ENCODE measurements around the gene SLC12A1. TPM values are rescaled to one million over a fixed set of nuclear protein-coding genes. Genes with fewer than 3 reads are reported as not detected.
A peak's percentile ranks its signal among the peaks of the same experiment; 100 is the strongest.

The SLC12A1 gene
- polyA plus RNA-seq, 3 donors, result not detected

DNA sequence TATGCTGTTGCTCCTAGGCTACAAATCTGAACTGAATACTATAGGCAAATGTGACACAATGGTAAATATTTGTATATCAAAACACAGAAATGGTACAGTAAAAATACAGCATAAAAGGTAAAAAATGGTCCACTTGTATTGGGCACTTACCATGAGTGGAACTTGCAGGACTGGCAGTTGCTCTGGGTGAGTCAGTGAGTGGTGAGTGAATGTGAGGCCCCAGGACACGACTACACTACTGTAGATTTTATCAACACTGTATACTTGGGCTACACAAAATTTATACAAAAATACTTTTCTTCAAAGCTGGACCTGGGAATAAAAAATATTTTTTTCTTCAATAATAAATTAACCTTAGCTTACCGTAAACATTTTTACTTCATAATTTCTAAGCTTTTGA lies 83.5 kb downstream of the SLC12A1 start:
- H3K4me3 ChIP-seq (replicated peaks in 1 of 3; ENCODE audit: low read depth in 2 of 3, low read length in 3 of 3), result no peak overlapping the region
- no peak overlapping the region for H3K4me2 ChIP-seq (replicated peaks; ENCODE audit: extremely low read depth, low read length, poor library complexity, severe bottlenecking)
- TF ChIP-seq, protein P1, sequence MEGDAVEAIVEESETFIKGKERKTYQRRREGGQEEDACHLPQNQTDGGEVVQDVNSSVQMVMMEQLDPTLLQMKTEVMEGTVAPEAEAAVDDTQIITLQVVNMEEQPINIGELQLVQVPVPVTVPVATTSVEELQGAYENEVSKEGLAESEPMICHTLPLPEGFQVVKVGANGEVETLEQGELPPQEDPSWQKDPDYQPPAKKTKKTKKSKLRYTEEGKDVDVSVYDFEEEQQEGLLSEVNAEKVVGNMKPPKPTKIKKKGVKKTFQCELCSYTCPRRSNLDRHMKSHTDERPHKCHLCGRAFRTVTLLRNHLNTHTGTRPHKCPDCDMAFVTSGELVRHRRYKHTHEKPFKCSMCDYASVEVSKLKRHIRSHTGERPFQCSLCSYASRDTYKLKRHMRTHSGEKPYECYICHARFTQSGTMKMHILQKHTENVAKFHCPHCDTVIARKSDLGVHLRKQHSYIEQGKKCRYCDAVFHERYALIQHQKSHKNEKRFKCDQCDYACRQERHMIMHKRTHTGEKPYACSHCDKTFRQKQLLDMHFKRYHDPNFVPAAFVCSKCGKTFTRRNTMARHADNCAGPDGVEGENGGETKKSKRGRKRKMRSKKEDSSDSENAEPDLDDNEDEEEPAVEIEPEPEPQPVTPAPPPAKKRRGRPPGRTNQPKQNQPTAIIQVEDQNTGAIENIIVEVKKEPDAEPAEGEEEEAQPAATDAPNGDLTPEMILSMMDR (IDR thresholded peaks at IDR 0.05), result no peak
- no peak for DNase-seq
- no peaks in the 10 kb centered on the region for H3K79me2 ChIP-seq (ENCODE audit: insufficient read depth, low read length)
- H4K20me1 ChIP-seq (ENCODE audit: insufficient read depth, low read length), result no peaks in the 10 kb centered on the region
- H3K9me3 ChIP-seq (replicated peaks in 1 of 2; ENCODE audit: control insufficient read depth in 1 of 2, insufficient read depth in 1 of 2, low read length in 2 of 2), result no peaks in the 10 kb centered on the region
- H3K36me3 ChIP-seq (replicated peaks in 1 of 2; ENCODE audit: control insufficient read depth in 1 of 2, insufficient read depth in 2 of 2, low read length in 2 of 2), result no peaks in the 10 kb centered on the region
- Mint-ChIP-seq H3K36me3 (no peaks in the 10 kb centered on the region), H3K4me1 (peaks cover 5% of the 10 kb centered on the region), H3K27me3 (ENCODE audit: low read depth in 3 of 3) (peaks cover 0 to 2% (median 0%) of the 10 kb centered on the region in 3 donors), H3K4me3 (no peak overlapping the region), H3K27ac (no peak overlapping the region), H3K9me3 (no peaks in the 10 kb centered on the region)
- no peak overlapping the region for H3K27ac ChIP-seq (ENCODE audit: low read depth in 1 of 2, low read length in 2 of 2)
- no peaks in the 10 kb centered on the region for H3K27me3 ChIP-seq (ENCODE audit: control insufficient read depth in 2 of 2, insufficient read depth in 2 of 2, low read length in 2 of 2)
- no peak overlapping the region for H2AFZ ChIP-seq (ENCODE audit: insufficient read depth, low read depth, low read length, poor library complexity, severe bottlenecking)
- intact Hi-C loops (cut with micrococcal nuclease), result loop anchor here in 1 of 2 donors (10.0 kb wide), 2 partner anchors 1095 to 1975 kb away; no protein-coding TSS in a partner anchor
- no peaks in the 10 kb centered on the region for H3K4me1 ChIP-seq (ENCODE audit: control insufficient read depth in 1 of 2, insufficient read depth in 2 of 2, low read length in 2 of 2)
- WGBS (ENCODE audit: insufficient coverage), result no CpG with 5 or more reads among the region's 2 CpGs
- H3K9ac ChIP-seq (ENCODE audit: insufficient read depth, low read length, poor library complexity, severe bottlenecking), result no peak overlapping the region

GRCh38 chr15:48292458-48292857 lies 86.4 kb downstream of the SLC12A1 start:
- Histone ChIP-seq H3K36me3 (replicated peaks in 1 of 2; ENCODE audit: control insufficient read depth in 1 of 2, insufficient read depth in 2 of 2, low read length in 2 of 2) (no peaks in the 10 kb centered on the region), H3K27ac (ENCODE audit: low read depth in 1 of 2, low read length in 2 of 2) (no peak overlapping the region), H3K79me2 (ENCODE audit: insufficient read depth, low read length) (no peaks in the 10 kb centered on the region), H4K20me1 (ENCODE audit: insufficient read depth, low read length) (no peaks in the 10 kb centered on the region), H3K4me1 (ENCODE audit: control insufficient read depth in 1 of 2, insufficient read depth in 2 of 2, low read length in 2 of 2) (no peaks in the 10 kb centered on the region), H3K4me3 (replicated peaks in 1 of 3; ENCODE audit: low read depth in 2 of 3, low read length in 3 of 3) (no peak overlapping the region), H3K9me3 (replicated peaks in 1 of 2; ENCODE audit: control insufficient read depth in 1 of 2, insufficient read depth in 1 of 2, low read length in 2 of 2) (no peaks in the 10 kb centered on the region), H3K9ac (ENCODE audit: insufficient read depth, low read length, poor library complexity, severe bottlenecking) (no peak overlapping the region), H3K27me3 (ENCODE audit: control insufficient read depth in 2 of 2, insufficient read depth in 2 of 2, low read length in 2 of 2) (peaks cover 0 to 2% of the 10 kb centered on the region in 2 donors), H2AFZ (ENCODE audit: insufficient read depth, low read depth, low read length, poor library complexity, severe bottlenecking) (no peak overlapping the region), H3K4me2 (replicated peaks; ENCODE audit: extremely low read depth, low read length, poor library complexity, severe bottlenecking) (no peak overlapping the region)
- peaks cover 0 to 2% (median 0%) of the 10 kb centered on the region in 3 donors for H3K27me3 Mint-ChIP-seq (ENCODE audit: low read depth in 3 of 3)
- no peak overlapping the region for H3K27ac Mint-ChIP-seq
- intact Hi-C loops (cut with micrococcal nuclease), result no loop called here
- H3K9me3 Mint-ChIP-seq, result no peaks in the 10 kb centered on the region
- WGBS (ENCODE audit: insufficient coverage), result 100% methylated on average over 1 of the region's 4 CpGs
- no peak overlapping the region for H3K4me3 Mint-ChIP-seq
- peak in 1 of 3 donors; percentile 3 for DNase-seq
- H3K4me1 Mint-ChIP-seq, result no peaks in the 10 kb centered on the region
- TF ChIP-seq, protein P1 (IDR thresholded peaks at IDR 0.05), result no peak
- no peaks in the 10 kb centered on the region for H3K36me3 Mint-ChIP-seq

Measured in CD14-positive monocyte (primary cell).